Bronchial epithelial cell (primary cell): Measurements from ENCODE around the gene EPB41. TPM values are rescaled to one million over a fixed set of nuclear protein-coding genes. Genes with fewer than 3 reads are reported as not detected.

ENCODE experiments used
- DNase-seq: peaks from one replicate; pipeline ENCODE4 v3.0.0-alpha.2; 2010; ENCODE audit warnings: low read depth
- FAIRE-seq: peaks from 2 replicates; lab custom pipeline; 2011; peaks lifted over from hg19 to GRCh38; lab: Jason Lieb, UNC
- H3K27me3 ChIP-seq: 2 replicates; pipeline ENCODE4 v1.5.1; 2011; ENCODE audit warnings: low read length; ENCODE audit not compliant: control insufficient read depth, insufficient read depth
- H3K36me3 ChIP-seq: 2 replicates; pipeline ENCODE4 v1.5.1; 2011; ENCODE audit warnings: low read length; ENCODE audit not compliant: control insufficient read depth, insufficient read depth
- H3K4me3 ChIP-seq: 2 replicates; pipeline ENCODE4 v1.5.1; 2011; ENCODE audit warnings: mild to moderate bottlenecking, low read depth, low read length, control low read depth
- CTCF ChIP-seq: IDR thresholded peaks from 2 replicates; pipeline ENCODE4 v1.5.1; 2011; ENCODE audit warnings: mild to moderate bottlenecking, moderate library complexity, low read length, control low read depth, inconsistent platforms; ENCODE audit not compliant: insufficient read depth, severe bottlenecking
- total RNA-seq: library from RNA; depleted of rRNA; stranded (reverse); fragments of >200 nt; gene quantifications from 2 replicates; pipeline ENCODE4 v1.2.1, GENCODE V29; 2014

The EPB41 gene
- total RNA-seq, 1 donor from 2014 or later = 21.6 TPM

GRCh38 chr1:28981210-28981609 is 66.8 kb downstream of the EPB41 start:
- DNase-seq = no peak
- no peaks in the 10 kb centered on the region for H3K27me3 ChIP-seq
- H3K4me3 ChIP-seq = no peak overlapping the region
- TF ChIP-seq CTCF = no peak
- no peak for FAIRE-seq
- peaks cover 2% of the 10 kb centered on the region for H3K36me3 ChIP-seq

- TF ChIP-seq CTCF = no peak
- FAIRE-seq (no peak), DNase-seq (no peak)
Measured at GRCh38 chr1:28982198-28982597, 67.8 kb downstream of the EPB41 start.

GRCh38 chr1:28983091-28983490 is 68.7 kb downstream of the EPB41 start:
- H3K4me3 ChIP-seq = no peak overlapping the region
- H3K27me3 ChIP-seq = no peaks in the 10 kb centered on the region
- no peak for TF ChIP-seq CTCF
- peaks cover 3% of the 10 kb centered on the region for H3K36me3 ChIP-seq
- FAIRE-seq = no peak
- DNase-seq = no peak

More at GRCh38 chr1:28982198-28982597, 67.8 kb downstream of the EPB41 start:
- Histone ChIP-seq H3K27me3 (no peaks in the 10 kb centered on the region), H3K36me3 (peaks cover 2% of the 10 kb centered on the region), H3K4me3 (no peak overlapping the region)

GRCh38 chr1:28983509-28984310 is 69.3 kb downstream of the EPB41 start:
- H3K36me3 ChIP-seq = peaks cover 3% of the 10 kb centered on the region
- no peak for DNase-seq
- H3K4me3 ChIP-seq = no peak overlapping the region
- TF ChIP-seq CTCF = no peak
- FAIRE-seq = no peak
- H3K27me3 ChIP-seq = no peaks in the 10 kb centered on the region

- peaks cover 3% of the 10 kb centered on the region for H3K36me3 ChIP-seq
- H3K4me3 ChIP-seq = no peak overlapping the region
- no peak for FAIRE-seq
- no peak for TF ChIP-seq CTCF
- DNase-seq = no peak
- no peaks in the 10 kb centered on the region for H3K27me3 ChIP-seq
Measured at GRCh38 chr1:28984311-28984684, 69.9 kb downstream of the EPB41 start.
